SK-N-SH treated with all-trans-retinoic acid at 6 μM for 48 hours (cell line): ENCODE results near the gene METTL26.

Experiments used
- ARNTL ChIP-seq: fragments of 450-650 bp; formaldehyde crosslinking; IDR thresholded peaks from 2 replicates; pipeline ENCODE4 v1.5.0; 2020; ENCODE audit warnings: low read depth, mild to moderate bottlenecking, moderate library complexity, borderline replicate concordance
- BACH2 ChIP-seq: fragments of 250-450 bp; sonication (Bioruptor Pico); IDR thresholded peaks from 2 replicates; pipeline ENCODE4 v1.9.0; 2021; ENCODE audit warnings: mild to moderate bottlenecking, borderline replicate concordance
- CSRNP3 ChIP-seq: fragments of 250-450 bp; sonication (Bioruptor Pico); IDR thresholded peaks from 2 replicates; pipeline ENCODE4 v1.5.1; 2021; ENCODE audit warnings: mild to moderate bottlenecking, moderate library complexity
- ESRRG ChIP-seq: fragments of 250-450 bp; sonication (Bioruptor Pico); IDR thresholded peaks from 2 replicates; pipeline ENCODE4 v1.6.1; 2021; ENCODE audit warnings: mild to moderate bottlenecking
- TCF4 ChIP-seq: fragments of 250-450 bp; sonication (Bioruptor Pico); IDR thresholded peaks from 2 replicates; pipeline ENCODE4 v1.8.0; 2021; ENCODE audit warnings: mild to moderate bottlenecking, moderate library complexity, borderline replicate concordance
- ZC3H10 ChIP-seq: fragments of 250-450 bp; sonication (Bioruptor Pico); IDR thresholded peaks from 2 replicates; pipeline ENCODE4 v1.5.1; 2021; ENCODE audit warnings: mild to moderate bottlenecking, moderate library complexity
- ZFP3 ChIP-seq: fragments of 250-450 bp; sonication (Bioruptor Pico); IDR thresholded peaks from 2 replicates; pipeline ENCODE4 v1.5.0; 2020; ENCODE audit warnings: mild to moderate bottlenecking, moderate library complexity
- ZFP30 ChIP-seq: fragments of 450-650 bp; formaldehyde crosslinking; IDR thresholded peaks from 2 replicates; pipeline ENCODE4 v1.5.0; 2022; ENCODE audit warnings: mild to moderate bottlenecking, moderate library complexity
- ZNF8 ChIP-seq: fragments of 450-650 bp; formaldehyde crosslinking; IDR thresholded peaks from 2 replicates; pipeline ENCODE4 v1.5.0; 2020; ENCODE audit warnings: mild to moderate bottlenecking, moderate library complexity
- TF ChIP-seq, protein P1 (sequence below): fragments of 250-450 bp; sonication (Bioruptor Pico); IDR thresholded peaks from 2 replicates; pipeline ENCODE4 v1.8.0; 2020; ENCODE audit warnings: mild to moderate bottlenecking, moderate library complexity, borderline replicate concordance
- TF ChIP-seq, protein P2 (sequence below): fragments of 250-450 bp; sonication (Bioruptor Pico); IDR thresholded peaks from 2 replicates; pipeline ENCODE4 v1.5.0; 2020; ENCODE audit warnings: mild to moderate bottlenecking, moderate library complexity

- TF ChIP-seq ZFP3 (no peak), ZC3H10 (CRISPR knock-in tag) (no peak), ZFP30 (CRISPR knock-in tag) (no peak), TCF4 (no peak), BACH2 (no peak), ESRRG (CRISPR knock-in tag) (no peak), ZNF8 (no peak), ARNTL (no peak), CSRNP3 (CRISPR knock-in tag) (no peak)
- TF ChIP-seq, protein P1, sequence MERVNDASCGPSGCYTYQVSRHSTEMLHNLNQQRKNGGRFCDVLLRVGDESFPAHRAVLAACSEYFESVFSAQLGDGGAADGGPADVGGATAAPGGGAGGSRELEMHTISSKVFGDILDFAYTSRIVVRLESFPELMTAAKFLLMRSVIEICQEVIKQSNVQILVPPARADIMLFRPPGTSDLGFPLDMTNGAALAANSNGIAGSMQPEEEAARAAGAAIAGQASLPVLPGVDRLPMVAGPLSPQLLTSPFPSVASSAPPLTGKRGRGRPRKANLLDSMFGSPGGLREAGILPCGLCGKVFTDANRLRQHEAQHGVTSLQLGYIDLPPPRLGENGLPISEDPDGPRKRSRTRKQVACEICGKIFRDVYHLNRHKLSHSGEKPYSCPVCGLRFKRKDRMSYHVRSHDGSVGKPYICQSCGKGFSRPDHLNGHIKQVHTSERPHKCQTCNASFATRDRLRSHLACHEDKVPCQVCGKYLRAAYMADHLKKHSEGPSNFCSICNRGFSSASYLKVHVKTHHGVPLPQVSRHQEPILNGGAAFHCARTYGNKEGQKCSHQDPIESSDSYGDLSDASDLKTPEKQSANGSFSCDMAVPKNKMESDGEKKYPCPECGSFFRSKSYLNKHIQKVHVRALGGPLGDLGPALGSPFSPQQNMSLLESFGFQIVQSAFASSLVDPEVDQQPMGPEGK (CRISPR knock-in tag): no peak
- TF ChIP-seq, protein P2, sequence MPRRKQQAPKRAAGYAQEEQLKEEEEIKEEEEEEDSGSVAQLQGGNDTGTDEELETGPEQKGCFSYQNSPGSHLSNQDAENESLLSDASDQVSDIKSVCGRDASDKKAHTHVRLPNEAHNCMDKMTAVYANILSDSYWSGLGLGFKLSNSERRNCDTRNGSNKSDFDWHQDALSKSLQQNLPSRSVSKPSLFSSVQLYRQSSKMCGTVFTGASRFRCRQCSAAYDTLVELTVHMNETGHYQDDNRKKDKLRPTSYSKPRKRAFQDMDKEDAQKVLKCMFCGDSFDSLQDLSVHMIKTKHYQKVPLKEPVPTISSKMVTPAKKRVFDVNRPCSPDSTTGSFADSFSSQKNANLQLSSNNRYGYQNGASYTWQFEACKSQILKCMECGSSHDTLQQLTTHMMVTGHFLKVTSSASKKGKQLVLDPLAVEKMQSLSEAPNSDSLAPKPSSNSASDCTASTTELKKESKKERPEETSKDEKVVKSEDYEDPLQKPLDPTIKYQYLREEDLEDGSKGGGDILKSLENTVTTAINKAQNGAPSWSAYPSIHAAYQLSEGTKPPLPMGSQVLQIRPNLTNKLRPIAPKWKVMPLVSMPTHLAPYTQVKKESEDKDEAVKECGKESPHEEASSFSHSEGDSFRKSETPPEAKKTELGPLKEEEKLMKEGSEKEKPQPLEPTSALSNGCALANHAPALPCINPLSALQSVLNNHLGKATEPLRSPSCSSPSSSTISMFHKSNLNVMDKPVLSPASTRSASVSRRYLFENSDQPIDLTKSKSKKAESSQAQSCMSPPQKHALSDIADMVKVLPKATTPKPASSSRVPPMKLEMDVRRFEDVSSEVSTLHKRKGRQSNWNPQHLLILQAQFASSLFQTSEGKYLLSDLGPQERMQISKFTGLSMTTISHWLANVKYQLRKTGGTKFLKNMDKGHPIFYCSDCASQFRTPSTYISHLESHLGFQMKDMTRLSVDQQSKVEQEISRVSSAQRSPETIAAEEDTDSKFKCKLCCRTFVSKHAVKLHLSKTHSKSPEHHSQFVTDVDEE (CRISPR knock-in tag): no peak
Measured at GRCh38 chr16:586047-586644, 50.0 kb downstream of the METTL26 start.
